ENCODE measurements around the gene ICAM5.
A peak's percentile ranks its signal among the peaks of the same experiment; 100 is the strongest.

ICAM5 gene

DNA sequence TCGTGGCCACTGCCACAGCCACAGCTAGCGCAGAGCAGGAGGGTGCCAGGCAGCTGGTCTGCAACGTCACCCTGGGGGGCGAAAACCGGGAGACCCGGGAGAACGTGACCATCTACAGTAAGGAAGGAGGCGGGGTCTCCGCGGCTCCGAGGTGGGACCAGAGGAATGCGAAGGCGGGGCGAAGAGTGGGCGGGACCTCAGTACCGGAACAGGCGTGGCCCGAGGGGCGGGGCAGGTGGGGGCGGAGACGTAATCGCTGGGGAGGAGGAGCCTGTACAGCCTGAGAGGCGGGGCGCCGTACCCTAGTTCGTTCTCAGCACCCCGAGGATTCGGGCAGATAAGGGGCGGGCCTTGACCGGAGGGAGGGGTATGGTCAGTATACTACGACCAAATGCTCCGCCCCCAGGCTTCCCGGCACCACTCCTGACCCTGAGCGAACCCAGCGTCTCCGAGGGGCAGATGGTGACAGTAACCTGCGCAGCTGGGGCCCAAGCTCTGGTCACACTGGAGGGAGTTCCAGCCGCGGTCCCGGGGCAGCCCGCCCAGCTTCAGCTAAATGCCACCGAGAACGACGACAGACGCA is 2.5 kb downstream of the ICAM5 start:
- DNase-seq: peak; percentile 71

DNA sequence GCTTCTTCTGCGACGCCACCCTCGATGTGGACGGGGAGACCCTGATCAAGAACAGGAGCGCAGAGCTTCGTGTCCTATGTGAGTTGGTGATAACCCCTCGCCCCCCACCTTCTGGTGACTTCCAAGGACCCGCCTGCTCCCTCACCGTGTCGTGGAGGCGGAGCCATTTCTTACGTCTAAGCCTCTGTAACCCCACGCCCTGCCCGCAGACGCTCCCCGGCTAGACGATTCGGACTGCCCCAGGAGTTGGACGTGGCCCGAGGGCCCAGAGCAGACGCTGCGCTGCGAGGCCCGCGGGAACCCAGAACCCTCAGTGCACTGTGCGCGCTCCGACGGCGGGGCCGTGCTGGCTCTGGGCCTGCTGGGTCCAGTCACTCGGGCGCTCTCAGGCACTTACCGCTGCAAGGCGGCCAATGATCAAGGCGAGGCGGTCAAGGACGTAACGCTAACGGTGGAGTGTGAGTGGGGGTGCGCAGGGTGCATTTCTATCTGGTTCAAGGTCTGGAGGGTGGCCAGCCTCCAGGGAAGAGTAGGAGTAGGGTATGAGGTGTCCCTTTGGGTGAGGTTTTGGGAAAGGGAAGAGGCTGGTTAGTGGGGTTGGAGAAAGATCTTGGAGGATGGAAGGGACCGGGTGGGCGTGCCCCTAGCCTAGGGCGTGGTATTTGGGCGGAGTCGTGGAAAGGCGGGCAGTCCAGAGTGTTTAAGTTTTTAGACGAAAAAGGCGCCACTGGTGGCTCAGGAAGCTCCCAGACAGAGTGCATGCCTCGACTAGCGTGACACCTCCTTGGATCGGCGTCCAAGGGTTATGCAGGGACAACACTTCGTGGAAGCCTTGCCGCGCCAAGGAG is 3.3 kb downstream of the ICAM5 start:
- no peak for DNase-seq

GRCh38 chr19:10293637-10294367 is 4.0 kb downstream of the ICAM5 start:
- DNase-seq: no peak

DNA sequence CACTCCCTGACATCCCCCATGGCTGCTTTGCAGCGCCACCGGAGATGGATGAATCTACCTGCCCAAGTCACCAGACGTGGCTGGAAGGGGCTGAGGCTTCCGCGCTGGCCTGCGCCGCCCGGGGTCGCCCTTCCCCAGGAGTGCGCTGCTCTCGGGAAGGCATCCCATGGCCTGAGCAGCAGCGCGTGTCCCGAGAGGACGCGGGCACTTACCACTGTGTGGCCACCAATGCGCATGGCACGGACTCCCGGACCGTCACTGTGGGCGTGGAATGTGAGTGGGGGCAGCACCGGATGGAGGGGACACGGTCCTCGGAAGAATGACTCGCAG is 4.6 kb downstream of the ICAM5 start:
- no peak for DNase-seq

- peak; percentile 62 for DNase-seq
Measured at GRCh38 chr19:10295305-10295846, 5.6 kb downstream of the ICAM5 start.

GRCh38 chr19:10295847-10296591 is 6.3 kb downstream of the ICAM5 start:
- no peak for DNase-seq

DNA sequence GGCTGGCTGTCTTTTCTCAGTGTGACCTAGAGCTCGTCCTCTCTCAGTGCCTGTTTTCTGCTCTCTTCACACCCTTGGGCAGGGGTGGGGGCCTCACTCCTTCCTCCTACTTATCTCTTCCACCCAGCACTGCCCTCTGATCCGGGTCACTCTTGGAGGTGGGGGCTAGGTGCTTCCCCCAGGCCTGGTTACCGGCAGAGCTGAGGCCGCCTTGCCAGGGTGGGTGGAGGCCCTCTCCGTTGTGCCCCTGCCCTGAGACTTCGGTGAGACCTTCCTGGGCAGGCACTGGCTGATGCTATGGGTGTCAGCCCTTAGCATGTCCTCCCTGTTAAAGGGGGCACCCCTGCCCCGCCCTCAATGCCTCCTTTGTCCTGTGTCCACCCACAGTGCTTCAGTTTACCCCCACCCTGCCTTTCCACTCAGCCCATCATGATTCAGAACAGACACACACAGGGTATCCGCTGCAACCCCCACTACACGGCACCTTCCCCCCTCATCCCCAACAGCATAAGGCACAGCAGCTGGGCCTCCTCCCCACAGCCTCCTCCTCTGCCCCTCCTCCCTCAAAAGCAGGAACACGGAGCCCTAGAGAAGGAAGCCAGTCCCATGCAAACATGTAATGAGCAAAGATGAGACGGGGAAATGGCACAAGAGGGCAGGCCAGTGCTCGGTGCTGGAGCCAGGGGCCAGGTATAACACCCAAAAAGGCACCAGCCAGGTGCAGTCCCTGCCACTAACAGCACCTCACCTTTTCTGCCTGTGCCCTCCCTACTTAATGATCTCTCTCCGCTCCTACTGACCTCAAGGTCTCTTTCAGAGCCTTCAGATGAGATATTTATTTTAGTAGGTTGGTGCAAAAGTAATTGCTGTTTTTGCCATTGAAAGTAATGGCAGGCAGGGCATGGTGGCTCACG is 10.1 kb downstream of the ICAM5 start:
- no peak for DNase-seq

- no peak for DNase-seq
Measured at GRCh38 chr19:10305139-10305806, 15.5 kb downstream of the ICAM5 start.

GRCh38 chr19:10306327-10306726 is 16.6 kb downstream of the ICAM5 start:
- DNase-seq: no peak

DNA sequence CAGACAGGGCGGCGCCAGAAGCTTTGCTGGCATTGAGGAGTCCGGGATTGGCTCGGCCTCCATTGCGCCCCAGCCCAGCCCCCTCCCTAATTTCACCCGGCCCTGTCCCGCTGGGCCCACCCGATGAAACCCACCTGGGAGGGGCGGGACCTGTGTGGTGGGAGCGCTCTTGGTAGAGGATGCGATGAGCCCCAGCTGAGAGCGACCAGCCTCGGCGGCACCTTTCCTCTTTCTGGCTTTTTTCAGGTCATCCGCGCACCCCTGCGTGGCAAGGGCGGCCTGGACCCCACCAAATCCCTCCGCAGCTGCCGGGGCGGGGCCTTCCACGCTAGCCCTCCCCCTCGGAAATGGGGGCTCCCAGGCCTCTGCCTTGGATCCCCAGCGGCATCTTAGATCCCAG is 19.7 kb downstream of the ICAM5 start, which contains the start of gene ZGLP1:
TSS of gene ZGLP1 (minus strand) at position 393 of the 400 bp plus-strand sequence.
- DNase-seq: no peak

DNA sequence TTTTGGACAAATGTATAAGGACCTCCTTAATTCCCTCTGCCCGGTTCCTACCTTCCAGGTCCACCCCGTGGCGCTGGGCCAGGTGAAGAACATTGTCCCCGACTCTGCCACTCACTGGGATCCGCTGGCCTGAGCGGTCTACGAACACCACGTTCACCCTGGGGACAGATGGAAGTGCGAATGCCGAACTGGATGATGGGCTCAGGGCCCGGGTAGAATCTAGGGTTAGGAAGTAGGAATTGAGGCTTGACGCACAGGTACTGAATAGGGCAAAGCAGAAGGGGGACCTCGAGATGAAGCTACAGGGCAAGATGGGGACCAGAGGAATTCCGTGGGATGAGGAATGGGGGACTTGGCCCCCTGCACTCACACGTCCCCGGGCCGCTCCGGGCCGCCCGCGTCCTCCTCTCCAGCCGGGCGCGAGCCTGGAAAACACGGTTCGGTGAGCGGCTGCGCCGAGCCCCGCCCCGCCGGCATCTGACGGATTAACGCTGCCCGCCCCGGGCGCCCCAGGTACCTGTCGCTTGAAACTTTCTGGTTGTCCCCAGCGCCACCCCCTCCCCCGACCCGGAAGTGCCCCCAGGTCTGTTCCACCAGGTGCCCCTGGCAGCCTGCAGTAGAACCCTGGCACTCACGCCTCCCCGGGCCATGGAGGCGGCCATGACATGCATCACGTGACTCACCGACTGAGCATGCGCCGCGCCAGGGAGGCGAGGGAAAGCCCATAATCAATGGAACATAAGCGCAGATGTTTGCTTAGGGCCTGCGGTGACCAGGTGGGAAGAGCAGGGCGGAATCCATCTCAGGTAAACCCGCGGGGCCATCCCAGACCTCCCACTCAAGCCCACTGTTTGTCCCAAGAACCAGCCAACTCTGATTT is 25.8 kb downstream of the ICAM5 start, which contains the start of gene FDX2:
TSS of gene FDX2 (minus strand) at position 681 of the 880 bp plus-strand sequence. CDS start at position 662, 19 bp downstream.
- DNase-seq: peak; percentile 94

DNA sequence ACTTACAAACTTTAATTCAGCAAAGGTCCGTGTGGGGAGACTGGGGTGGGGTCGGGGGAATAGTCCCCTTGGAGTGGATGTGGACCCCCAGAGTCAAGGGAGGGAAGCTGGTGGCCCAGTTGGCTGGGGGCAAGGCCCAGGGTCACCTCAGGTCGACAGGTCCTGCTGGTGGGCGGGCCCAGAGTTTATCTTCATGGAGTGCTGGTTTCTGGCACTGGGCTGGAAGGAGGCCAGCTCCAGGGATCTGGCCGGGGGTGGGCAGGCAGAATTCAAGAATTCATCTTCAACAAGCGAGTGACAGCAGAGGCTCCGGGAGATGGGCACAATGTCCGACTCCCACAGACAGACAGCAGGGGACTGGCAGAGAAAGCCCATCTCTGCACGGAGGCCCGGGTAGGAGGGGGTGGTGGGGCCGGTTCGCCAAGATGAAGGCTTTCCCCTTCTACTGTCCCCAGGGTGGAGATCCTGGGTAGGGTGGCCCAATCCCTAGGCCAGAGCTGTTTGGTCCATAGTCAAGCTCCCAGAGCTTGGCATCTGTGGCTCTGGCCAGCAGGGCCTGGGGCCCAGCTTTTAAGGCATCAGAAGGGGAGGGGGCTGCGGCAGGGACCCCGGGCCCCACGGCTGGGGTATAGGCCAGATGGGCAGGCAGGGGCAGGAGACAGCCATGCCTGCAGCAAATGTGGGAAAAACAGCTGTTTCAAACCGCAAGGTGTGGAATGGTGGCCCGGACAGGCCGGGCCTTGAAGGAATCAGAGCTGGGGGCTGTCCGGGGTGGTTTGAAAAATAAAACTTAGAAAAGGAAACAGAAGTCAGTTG is 26.7 kb downstream of the ICAM5 start:
- DNase-seq: no peak

DNA sequence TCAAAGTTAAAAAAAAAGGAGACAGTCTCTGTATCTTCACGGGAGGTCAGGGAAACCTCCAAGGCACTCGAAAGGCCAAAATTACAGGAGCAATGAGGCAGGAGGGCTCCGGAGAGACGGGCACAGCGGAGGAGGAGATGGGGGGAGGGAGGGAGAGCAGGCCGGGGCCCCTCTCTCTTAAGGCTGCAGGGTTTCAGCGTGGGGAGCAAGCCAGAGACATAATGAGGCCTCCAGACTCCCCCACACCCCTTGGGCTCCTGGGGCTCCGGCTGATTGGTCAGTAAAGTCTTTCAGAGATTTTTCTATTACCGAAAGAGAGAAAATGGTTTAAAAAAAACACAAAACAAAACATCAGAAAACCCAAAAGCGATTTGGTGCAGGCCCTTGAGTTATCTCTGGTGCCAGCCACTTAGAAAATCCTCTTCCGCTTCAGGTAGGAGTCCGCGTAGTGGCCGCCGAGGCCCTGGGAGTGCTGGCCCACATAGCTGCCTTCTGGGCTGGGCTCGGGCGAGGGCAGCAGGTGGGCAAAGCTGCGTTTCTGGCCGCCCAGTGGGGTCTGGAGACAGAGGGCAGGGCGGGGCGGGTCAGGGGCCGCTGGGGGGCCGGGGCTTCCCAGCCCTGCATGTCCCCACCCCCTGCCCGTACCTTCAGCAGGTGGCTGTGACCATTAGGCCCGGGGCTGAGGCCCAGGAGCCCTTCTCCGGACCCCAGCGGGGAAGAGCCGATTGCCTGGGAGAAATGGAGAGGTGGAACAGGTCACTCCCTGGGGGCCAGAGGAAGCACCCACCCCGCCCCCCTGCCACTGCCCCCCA is 27.5 kb downstream of the ICAM5 start:
- DNase-seq: no peak

GRCh38 chr19:10317857-10318462 is 28.2 kb downstream of the ICAM5 start:
- DNase-seq: no peak

DNA sequence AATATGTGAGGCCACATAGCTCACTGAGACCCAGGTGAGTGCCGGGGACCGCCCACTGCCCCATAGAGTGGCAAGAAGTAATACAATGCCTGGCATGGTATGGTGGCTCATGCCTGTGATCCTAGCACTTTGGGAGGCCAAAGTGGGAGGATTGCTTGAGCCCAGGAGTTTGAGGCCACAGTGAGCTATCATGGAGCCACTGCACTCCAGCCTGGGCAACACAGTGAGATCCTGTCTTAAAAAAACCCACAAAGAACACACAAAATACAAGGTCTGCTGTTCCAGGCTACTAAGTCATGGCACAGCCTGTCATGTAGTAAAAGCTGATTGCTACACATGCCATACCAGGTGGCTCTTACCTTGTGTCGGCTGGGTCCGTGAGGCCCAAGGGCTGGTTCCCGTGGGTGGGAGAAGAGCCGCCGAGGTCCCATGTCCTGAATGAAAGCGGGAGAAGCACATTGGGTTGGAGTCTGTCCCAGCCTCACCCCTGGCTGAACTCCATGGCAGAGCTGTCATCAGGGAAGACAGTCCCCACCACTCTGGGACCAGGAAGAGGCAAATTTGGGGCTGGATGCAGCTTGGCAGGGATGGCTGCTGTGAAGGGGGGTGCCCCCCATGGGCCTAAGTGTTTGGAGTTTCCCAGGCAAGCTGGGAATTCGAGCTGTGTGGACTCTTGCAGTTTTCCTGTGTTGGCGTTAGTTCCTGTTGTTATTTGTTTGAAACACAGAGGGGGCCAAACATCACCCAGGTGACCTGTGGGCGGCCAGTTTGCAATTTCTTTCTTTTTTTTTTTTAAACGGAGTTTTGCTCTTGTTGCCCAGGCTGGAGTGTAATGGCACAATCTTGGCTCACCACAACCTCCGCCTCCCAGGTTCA is 29.3 kb downstream of the ICAM5 start:
- no peak for DNase-seq

DNA sequence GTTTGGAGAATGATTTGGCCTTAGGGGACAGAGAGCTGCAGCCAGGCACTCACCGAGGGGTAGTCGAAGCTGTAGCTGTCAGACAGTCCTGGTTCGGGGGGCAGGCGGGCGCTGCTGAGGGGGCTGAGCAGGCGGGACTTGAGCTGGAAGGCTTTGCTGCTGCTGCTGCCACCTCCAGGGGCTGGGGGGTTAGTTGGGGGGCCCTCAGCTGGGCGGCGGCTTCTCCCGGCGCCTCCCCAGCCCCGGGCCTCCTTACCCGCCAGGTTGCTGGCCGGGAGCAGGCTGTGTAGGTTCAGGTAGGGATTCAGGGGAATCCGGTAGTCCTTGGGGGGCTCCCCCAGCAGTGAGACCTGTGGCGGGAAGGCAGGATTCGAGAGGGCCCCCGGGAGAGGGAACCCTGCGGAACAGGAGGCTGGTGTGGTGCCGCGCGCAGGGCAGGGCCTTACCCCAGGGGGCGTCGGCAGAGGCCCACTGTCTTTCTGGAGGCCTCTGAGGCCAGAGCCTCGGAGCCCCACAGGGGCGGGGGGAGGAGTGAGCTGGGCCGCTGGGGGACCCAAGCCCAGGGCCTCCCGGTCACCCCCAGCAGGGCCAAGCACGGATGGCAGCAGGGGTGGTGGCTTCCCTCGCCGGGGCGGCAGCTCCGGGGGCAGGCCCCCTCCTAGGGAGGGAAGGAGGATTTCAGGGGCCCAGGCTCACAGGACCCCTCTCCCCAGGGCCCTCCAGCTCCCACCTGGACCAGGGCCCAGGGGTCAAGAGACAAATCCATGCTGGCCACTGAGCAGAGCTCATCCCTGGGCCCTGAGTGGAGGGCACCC is 31.1 kb downstream of the ICAM5 start:
- no peak for DNase-seq
